ENCODE measurements around the gene DHRSX.

The DHRSX gene

GRCh38 chrX:2451501-2452316 is 49.1 kb downstream of the DHRSX start:
- DNase-seq: no peak

GRCh38 chrX:2450681-2451080 is 50.1 kb downstream of the DHRSX start:
- no peak for DNase-seq

- no peak for DNase-seq
Observed at GRCh38 chrX:2449135-2449886, 51.5 kb downstream of the DHRSX start.

- DNase-seq: no peak
Observed at GRCh38 chrX:2447484-2447883, 53.3 kb downstream of the DHRSX start.

GRCh38 chrX:2446815-2447214 is 54.0 kb downstream of the DHRSX start:
- DNase-seq: no peak

- no peak for DNase-seq
Observed at GRCh38 chrX:2445662-2446623, 54.8 kb downstream of the DHRSX start.

GRCh38 chrX:2442694-2443093 is 58.1 kb downstream of the DHRSX start:
- DNase-seq: no peak

- no peak for DNase-seq
Observed at GRCh38 chrX:2441466-2441865, 59.3 kb downstream of the DHRSX start.

- DNase-seq: no peak
Observed at GRCh38 chrX:2439613-2440012, 61.2 kb downstream of the DHRSX start.

GRCh38 chrX:2435465-2435864 is 65.3 kb downstream of the DHRSX start:
- DNase-seq: no peak

- DNase-seq: no peak
Observed at GRCh38 chrX:2434270-2435163, 66.3 kb downstream of the DHRSX start.

- DNase-seq: no peak
Observed at GRCh38 chrX:2432298-2432863, 68.4 kb downstream of the DHRSX start.

GRCh38 chrX:2430265-2430825 is 70.4 kb downstream of the DHRSX start:
- no peak for DNase-seq

- DNase-seq: no peak
Observed at GRCh38 chrX:2427737-2428136, 73.0 kb downstream of the DHRSX start.

- DNase-seq: no peak
Observed at GRCh38 chrX:2427147-2427546, 73.6 kb downstream of the DHRSX start.

GRCh38 chrX:2426289-2426882 is 74.4 kb downstream of the DHRSX start:
- no peak for DNase-seq

GRCh38 chrX:2425286-2426071 is 75.3 kb downstream of the DHRSX start:
- DNase-seq: no peak

- no peak for DNase-seq
Observed at GRCh38 chrX:2424317-2424716, 76.5 kb downstream of the DHRSX start.

- DNase-seq: no peak
Observed at GRCh38 chrX:2423899-2424298, 76.9 kb downstream of the DHRSX start.

GRCh38 chrX:2423282-2423681 is 77.5 kb downstream of the DHRSX start:
- DNase-seq: no peak
